Measurements from ENCODE around the gene DNAH3.
"Not testable (repeated sequence)": the region's sequence is repeated elsewhere in the genome, so short reads cannot be mapped to it uniquely, and the experiment has no call there.

DNAH3 gene

DNA sequence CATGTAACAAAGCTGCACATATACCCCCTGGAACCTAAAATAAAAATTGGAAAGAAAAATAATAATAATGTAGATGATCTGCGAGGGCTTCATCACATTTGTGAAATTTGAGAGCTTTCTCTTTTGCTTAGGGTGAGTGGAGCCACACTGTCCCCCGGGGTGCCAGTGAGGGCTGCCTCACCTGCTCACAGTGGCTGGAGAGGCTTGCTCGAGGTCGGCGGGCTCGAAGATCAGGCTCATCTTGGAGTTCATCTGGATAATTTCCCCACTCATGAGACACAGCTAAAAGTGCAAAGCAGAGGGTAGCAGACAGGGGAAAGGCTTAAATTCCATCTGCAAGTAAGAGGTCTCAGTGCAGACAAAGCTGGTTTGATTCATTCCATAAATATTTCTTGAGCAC lies 123.8 kb downstream of the DNAH3 start:
- in situ Hi-C loops (cut with HindIII; ENCODE audit: low sequenced_read_pairs) = no loop called here

DNA sequence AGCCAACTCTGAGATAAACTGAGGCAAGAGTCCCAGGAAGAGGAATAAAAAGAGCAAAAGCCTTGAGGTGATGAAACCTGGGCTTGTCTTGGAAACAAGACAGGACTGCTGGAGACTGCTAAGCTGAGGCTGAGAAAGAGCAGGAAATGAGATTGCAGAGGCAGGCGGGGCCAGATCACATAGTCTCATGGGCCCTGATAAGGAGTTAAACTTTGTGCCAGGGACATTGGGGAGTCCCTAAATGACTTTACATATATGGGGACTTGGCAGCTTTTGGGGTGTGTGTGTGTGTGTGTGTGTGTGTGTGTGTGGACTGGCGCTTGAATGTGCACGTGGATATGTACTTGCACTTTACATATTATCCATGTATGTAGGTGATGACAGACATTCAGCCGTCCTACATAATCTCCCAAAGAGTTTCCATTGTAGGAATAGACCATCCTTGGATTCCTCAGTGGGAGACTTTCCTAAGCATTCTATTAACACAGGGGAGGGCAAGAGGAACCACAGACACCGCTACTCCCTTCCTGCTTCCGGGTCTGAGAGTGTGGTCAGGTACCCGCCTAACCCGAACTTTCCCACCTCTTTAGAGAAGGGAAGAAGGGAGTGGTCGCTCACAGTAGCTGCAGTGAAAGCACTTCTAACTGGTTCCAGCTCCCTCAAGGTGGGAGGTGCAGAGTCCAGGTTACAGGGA lies 127.0 kb downstream of the DNAH3 start:
- in situ Hi-C loops (cut with HindIII; ENCODE audit: low sequenced_read_pairs) = no loop called here

DNA sequence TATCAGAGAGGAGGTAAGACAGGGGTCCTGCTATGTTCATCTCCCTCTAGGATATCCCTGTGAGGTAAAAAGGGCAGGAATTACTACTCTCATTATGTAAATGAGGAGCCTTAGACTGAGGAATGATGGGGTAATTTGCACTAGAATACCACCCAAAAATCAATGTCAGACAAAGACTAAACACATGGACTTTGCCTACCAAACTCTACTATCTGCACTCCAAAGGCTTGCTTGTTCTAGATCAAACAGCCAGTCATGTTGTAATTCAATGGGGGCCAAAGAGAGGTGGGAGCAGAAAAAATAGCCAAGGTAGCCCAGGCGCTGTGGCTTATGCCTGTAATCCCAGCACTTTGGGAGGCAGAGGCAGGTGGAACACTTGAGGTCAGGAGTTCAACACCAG lies 129.3 kb downstream of the DNAH3 start:
- in situ Hi-C loops (cut with HindIII; ENCODE audit: low sequenced_read_pairs) = no loop called here

DNA sequence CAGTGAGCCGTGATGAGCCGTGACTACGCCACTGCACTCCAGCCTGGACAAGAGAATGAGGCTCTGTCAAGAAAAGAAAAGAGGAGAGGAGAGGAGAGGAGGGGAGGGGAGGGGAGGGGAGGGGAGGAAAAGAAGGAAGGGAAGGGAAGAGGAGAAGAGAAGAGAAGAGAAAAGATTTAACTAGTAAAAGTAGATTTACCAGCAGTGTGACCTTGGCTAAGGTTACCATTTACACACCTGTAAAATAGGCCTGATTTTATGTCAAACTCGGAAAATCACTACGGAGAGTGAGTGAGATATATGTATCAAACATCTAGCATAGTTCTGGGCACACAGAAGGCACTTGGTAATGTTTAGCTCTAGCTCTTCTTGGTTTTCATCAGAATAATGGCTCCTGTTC lies 140.8 kb downstream of the DNAH3 start:
- in situ Hi-C loops (cut with HindIII; ENCODE audit: low sequenced_read_pairs) = no loop called here

DNA sequence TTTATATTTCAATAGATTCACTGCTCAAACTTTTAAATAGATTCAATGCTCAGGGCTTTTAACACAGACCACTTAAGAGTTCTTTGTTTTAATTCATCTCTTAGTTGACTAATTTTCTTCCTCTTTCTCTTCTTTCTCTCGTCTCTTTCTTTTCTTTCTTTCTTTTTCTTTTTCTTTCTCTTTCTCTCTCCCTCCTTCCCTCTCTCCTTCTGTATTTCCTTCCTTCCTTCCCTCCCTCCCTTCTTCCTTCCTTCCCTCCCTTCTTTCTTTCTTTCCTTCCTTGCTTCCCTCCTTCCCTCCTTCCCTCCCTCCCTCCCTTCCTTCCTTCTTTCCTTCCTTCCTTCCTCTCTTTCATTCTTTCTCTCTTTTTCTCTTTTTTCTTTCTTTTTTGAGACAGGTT lies 145.6 kb downstream of the DNAH3 start:
- in situ Hi-C loops (cut with HindIII; ENCODE audit: low sequenced_read_pairs) = no loop called here

DNA sequence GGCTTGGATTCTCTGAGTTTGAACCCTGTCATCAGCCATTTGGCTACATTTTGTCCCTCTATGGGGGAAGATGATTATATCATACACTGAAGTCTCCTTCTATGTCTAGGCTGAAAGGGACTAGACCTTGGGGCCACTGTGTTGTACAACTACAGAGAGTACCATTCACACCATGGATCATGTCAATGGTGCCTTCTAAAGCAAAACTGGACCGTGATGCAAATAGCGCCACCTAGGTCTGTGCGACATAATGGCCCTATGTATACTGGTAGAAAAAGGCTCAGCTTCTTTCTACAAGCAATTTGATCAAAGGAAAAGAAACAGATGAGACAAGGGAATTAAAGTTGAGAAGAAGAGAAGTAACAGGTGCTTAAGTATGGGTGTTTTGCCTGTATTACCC lies 149.4 kb downstream of the DNAH3 start:
- in situ Hi-C loops (cut with HindIII; ENCODE audit: low sequenced_read_pairs) = no loop called here

DNA sequence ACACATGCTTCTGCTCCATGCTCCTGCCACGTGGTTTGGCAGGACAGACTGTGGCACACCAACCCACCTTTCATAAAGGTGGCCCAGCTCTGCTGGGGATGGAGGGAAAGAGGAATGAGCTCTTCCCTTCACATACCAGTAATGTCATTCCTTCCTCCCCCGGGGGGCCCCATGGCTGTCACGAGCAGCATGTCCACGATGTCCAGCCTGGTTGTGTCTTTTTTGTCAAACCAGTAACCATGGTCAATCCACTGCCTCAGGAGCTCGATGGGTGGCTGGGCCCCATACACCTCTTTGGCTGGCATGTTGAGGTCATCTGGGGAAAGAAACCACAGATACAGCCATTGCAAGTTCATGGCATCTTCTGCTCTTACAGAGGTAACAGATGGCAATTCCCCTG lies 153.5 kb downstream of the DNAH3 start:
- in situ Hi-C loops (cut with HindIII; ENCODE audit: low sequenced_read_pairs) = loop anchor here (10.0 kb wide), 1 partner anchor 152 kb away; no protein-coding TSS in a partner anchor

DNA sequence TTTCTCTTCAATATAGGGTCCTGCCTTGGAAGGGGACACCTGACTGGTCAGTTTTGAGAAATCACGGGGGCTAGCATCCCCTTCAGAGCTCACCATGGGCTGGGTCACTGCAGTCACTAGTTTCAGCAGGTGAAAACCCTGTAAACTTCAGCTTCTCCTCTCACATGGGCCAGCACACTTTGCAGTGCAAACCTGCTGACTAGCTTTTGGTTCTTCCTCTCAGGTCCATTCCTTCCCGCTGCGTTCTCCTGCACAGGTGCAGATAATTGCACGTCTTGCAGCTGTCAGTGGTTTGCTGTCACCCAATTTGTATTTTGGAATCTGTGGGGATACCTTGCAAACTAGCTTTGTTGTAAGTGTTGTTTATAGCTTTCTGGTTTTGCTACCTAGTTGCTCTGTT lies 154.9 kb downstream of the DNAH3 start:
- in situ Hi-C loops (cut with HindIII; ENCODE audit: low sequenced_read_pairs) = loop anchor here (10.0 kb wide), 1 partner anchor 151 kb away; no protein-coding TSS in a partner anchor

DNA sequence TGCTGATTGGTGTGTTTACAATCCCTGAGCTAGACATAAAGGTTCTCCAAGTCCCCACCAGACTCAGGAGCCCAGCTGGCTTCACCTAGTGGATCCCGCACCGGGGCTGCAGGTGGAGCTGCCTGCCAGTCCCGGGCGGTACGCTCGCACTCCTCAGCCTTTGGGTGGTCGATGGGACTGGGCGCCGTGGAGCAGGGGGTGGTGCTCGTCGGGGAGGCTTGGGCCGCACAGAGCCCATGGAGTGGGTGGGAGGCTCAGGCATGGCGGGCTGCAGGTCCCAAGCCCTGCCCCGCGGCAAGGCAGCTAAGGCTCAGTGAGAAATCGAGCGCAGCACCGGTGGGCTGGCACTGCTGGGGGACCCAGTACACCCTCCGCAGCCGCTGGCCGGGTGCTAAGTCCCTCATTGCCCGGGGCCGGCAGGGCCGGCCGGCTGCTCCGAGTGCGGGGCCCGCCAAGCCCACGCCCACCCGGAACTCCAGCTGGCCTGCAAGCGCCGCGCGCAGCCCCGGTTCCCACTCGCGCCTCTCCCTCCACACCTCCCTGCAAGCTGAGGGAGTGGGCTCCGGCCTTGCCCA lies 161.1 kb downstream of the DNAH3 start:
- in situ Hi-C loops (cut with HindIII; ENCODE audit: low sequenced_read_pairs) = loop anchor here (10.0 kb wide), 1 partner anchor 145 kb away; no protein-coding TSS in a partner anchor

DNA sequence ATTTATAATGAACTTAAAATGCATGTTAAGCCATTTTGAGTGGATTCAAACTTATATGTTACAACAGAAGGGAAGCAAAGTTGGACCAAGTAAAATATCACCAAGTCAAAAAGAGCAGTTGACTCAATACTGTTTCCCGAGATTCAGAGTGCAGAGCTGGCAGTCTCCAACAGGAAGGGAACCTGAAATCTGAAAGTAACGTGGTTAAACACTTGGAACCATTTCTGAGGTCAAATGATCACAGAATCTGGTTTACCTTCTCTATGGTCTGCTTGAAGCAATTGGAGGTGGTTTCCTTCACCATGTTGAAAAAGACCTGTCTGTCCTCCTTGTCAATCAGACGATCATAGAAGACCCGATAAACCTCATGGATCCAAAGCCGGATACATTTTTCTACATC lies 163.6 kb downstream of the DNAH3 start:
- in situ Hi-C loops (cut with HindIII; ENCODE audit: low sequenced_read_pairs) = no loop called here

DNA sequence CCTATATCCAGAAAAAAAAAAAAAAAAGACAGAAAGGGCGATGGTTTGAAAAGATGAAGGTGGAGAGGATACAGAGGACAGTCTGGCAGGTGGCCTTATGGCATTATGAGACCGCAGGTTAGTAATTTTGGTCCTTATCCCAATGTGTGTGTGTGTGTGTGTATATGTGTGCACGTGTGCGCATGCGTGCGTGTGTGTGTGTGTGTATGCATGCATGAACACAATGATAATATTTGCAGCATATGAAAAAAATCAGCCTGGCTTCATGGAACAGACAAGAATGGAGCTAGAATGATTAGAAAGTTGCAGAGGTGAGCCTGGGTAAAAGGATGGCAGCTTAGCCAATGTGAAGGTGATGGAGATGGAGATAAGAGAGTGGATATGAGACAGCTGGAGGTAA lies 166.6 kb downstream of the DNAH3 start:
- in situ Hi-C loops (cut with HindIII; ENCODE audit: low sequenced_read_pairs) = no loop called here

DNA sequence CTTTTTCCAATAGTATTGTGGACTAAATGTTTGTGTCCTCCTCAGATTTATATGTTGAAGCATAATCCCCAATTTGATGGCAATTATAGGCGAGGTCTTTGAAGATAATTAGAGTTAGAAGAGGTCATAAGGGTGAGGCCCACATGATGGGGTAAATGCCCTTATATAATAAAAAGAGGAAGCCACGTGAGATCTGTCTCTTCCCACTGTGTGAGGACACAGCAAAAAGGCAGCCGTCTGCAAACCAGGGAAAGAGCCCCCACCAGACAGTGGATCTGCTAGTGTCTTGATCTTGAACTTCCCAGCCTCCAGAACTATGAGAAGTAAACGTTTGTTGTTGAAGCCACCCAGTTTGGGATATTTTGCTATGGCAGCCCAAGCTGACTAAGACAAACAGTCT lies 174.1 kb downstream of the DNAH3 start:
- in situ Hi-C loops (cut with HindIII; ENCODE audit: low sequenced_read_pairs) = no loop called here

DNA sequence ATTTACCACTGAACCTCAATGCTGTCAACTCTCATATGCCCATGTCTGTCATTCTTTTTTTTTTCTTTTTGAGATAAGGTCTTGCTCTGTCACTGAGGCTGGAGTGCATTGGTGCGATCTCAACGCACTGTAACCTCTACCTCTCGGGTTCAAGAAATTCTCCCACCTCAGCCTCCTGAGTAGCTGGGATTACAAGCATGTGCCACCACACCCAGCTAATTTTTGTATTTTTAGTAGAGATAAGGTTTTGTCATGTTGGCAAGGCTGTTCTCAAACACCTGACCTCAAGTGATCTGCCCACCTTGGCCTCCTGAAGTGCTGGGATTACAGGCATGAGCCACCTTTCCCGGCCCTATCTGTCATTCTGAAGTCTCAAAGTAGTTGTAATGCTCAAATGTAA lies 177.4 kb downstream of the DNAH3 start:
- in situ Hi-C loops (cut with HindIII; ENCODE audit: low sequenced_read_pairs) = not testable (repeated sequence)

DNA sequence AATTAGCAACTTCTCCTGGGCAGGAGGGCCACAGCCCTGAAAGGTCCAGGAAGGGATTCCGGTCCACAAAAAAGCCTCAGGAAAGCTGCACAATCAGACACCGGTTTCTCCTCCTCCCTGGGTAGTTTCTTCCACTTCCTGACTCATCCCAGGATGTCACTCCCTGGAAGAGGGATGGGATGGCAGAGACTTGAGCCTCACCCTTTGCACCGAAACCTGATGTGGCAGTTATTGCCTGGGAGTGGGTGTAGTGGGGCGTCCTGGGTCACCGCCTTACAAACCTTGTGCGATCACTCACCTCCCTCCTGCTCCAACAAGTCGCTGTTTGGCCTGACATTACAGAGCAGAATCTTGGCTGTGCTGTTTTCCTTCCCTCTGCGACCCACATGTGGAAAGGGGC lies 179.2 kb downstream of the DNAH3 start:
- in situ Hi-C loops (cut with HindIII; ENCODE audit: low sequenced_read_pairs) = no loop called here

DNA sequence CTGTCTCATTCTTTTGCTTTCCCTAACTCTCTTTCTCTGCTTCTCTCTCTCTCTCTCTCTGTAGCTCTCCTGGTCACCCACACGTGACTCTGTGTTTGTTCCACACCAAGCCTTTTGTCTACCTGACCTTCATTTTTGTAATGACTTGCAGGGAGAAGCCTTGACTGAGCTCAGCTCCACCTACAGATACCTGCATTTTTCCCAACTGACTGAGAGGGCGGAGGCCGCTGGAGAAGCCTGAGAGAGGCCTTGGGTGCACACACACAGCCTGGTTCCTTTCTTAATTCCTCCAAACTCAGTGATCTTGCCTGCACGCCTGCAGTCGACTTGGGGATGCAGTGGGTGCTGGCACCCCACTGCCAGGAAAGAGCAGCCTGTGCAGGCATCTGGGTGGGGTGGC lies 181.3 kb downstream of the DNAH3 start:
- in situ Hi-C loops (cut with HindIII; ENCODE audit: low sequenced_read_pairs) = no loop called here

DNA sequence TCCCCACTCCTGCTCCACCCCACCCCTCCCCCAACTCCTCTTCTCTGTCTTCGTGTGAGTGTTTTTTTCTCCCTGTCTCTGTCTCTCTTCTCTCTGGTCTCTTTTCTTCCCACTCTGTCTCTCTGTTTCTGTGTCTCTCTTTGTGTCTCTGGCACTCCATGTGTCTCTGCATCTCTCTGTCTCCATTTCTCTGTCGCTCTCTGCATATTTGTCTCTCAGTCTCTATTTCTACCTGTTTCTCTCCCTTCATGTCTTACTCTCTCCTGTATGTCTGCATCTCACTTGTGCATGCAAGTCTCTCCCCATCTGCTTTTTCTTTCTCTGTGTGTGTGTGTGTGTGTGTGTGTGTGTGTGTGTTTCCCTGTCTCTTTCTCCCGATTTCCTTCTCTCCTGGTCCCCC lies 181.9 kb downstream of the DNAH3 start:
- in situ Hi-C loops (cut with HindIII; ENCODE audit: low sequenced_read_pairs) = no loop called here

DNA sequence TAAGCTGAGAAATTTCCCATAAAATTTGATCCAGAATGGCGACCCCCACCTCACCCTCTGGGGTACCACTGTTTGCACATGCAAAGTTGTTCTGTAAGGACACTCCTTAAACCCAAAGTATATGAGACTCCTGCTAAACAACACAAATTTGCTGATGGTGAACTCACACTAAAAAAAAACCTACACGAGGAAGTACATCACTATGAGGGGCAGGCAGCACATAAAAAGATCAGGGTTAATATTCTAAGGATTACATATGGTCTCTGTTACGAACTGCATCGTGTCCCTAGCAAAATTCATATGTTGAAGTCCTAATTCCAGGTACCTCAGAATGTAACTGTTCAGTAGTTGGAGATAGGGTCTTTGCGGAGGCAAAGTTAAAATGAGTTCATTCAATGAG lies 189.7 kb downstream of the DNAH3 start:
- in situ Hi-C loops (cut with HindIII; ENCODE audit: low sequenced_read_pairs) = no loop called here

DNA sequence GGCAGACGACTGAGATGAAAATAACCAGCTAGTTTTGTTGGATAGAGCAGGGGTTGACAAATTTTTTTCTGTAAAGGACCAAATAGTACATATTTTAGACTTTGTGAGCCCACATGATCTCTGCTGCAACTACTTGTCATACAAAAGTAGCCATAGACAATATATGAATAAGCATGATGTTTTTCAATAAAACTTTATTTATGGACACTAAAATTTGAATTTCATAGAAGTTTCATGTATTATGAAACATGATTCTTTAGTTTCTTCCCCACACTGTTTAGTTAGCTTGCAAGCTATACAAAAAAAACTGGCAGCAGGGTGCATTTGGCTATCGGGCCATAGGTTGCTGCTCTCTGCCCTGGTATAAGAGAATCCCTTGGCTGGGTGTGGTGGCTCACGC lies 193.5 kb downstream of the DNAH3 start:
- in situ Hi-C loops (cut with HindIII; ENCODE audit: low sequenced_read_pairs) = no loop called here

DNA sequence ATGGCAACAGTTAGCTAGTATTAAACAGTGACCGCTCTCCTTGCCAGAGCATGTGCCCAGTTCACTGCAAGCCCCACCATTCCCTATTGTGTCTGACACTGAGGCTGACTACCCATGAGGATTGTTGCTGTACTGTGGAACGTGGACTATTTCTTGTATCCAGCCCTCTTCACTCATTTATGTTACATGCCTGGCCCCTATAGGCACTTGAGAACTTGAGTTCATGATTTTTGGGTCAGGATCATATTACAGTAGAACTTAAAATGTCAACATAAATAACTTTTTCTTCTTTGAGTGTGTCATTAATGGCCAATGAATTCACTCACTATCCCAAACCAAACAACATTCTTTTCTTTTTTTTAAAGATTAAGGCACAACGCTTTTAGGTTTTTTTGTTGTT lies 194.3 kb downstream of the DNAH3 start:
- in situ Hi-C loops (cut with HindIII; ENCODE audit: low sequenced_read_pairs) = no loop called here

DNA sequence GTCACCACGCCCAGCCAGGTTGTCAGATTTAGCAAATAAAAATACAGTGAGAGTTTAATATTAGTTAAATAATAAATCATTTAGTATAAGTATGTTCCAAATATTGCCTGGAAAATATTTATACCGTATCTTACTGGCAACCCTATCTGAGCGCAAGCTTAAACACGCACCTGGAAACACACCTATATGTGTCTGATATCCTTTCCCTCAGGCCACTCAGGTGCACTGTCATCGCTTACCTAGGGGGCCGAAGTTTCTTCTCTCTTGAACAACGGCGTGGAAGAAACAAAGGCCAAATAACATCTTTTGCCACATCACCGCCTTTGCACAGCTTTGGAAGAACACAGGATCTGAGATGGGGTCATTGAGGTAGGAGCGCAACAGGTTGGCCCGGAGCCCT lies 196.1 kb downstream of the DNAH3 start:
- in situ Hi-C loops (cut with HindIII; ENCODE audit: low sequenced_read_pairs) = no loop called here

DNA sequence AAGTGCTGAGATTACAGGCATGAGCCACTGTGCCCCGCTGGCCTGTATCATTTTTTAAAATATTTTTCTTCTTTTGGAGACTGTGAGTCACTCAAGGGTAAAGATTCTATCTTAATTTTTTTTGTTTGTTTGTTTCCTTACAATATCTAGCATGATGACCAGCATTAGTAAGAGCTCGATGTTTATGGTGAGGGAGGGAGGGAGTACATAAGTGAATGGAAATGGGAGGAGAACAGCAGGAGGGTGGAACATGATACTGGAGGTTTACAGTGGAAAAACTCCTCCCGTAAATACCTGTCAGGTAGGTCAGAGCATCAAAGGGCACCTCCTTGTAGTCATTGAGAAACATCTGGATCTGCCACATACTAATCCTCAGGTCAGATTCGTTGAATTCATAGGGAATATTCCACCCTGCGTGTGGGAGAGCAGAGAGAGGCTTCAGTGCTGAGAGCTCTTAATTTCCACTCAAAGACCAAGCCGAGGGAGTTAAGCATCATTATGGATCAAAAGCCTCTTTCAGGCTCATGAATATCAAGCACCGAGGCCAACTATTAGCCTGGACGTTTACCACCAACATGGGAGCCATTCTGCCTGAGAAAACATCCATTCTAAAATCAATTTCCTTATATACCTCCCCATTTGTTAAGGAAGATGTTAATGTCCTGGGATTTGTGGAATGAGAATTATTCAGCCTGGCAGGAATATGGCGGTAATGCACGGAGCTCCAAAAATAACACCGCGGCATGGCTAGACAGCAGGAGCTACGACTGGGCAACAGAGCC lies 198.3 kb downstream of the DNAH3 start:
- in situ Hi-C loops (cut with HindIII; ENCODE audit: low sequenced_read_pairs) = no loop called here

DNA sequence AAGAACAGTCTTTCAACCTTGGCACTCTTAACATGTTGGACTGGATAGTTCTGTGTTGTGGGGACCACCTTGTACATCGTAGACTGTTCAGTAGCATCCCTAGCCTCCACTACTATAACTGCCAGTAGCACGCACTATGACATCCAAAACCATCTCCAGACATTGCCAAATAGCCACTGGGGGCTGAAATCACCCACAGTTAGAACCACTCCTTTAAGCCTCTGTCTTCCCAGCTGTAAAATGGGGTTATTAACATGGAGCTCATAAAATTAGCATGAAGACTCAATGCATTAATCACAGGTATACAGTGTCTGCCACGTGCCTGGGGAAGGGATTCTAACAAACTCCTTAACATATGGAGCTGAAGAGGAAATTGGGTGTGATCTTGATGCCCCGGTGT lies 200.4 kb downstream of the DNAH3 start:
- in situ Hi-C loops (cut with HindIII; ENCODE audit: low sequenced_read_pairs) = no loop called here
